GM12875 (cell line): ENCODE measurements around the gene TOMM6.

Experiments used
- H3K4me3 ChIP-seq: one replicate; pipeline ENCODE4 v1.5.1; 2011; ENCODE audit warnings: low read depth, low read length, control low read depth
- CTCF ChIP-seq: IDR thresholded peaks from 2 replicates; pipeline ENCODE4 v1.5.1; 2011; ENCODE audit warnings: low read depth, mild to moderate bottlenecking, control low read depth, inconsistent platforms, low read length, moderate library complexity, borderline replicate concordance; ENCODE audit not compliant: insufficient read depth

Gene TOMM6

GRCh38 chr6:41756354-41756753 lies 31.1 kb upstream of the TOMM6 start:
- no peak overlapping the region for H3K4me3 ChIP-seq
- TF ChIP-seq CTCF: no peak

GRCh38 chr6:41757271-41757670 lies 30.2 kb upstream of the TOMM6 start:
- no peak overlapping the region for H3K4me3 ChIP-seq

GRCh38 chr6:41757931-41758640 lies 29.4 kb upstream of the TOMM6 start:
- no peak for TF ChIP-seq CTCF
- H3K4me3 ChIP-seq: no peak overlapping the region

More at GRCh38 chr6:41757271-41757670, 30.2 kb upstream of the TOMM6 start:
- TF ChIP-seq CTCF: no peak

- no peak for TF ChIP-seq CTCF
- no peak overlapping the region for H3K4me3 ChIP-seq
Measured at GRCh38 chr6:41758641-41759035, 28.9 kb upstream of the TOMM6 start.

- H3K4me3 ChIP-seq: no peak overlapping the region
- TF ChIP-seq CTCF: no peak
Measured at GRCh38 chr6:41759106-41759904, 28.2 kb upstream of the TOMM6 start.

GRCh38 chr6:41759905-41760579 lies 27.5 kb upstream of the TOMM6 start:
- H3K4me3 ChIP-seq: no peak overlapping the region
- no peak for TF ChIP-seq CTCF
